WTC11 (cell line): ENCODE data around the gene TUBGCP2.
A peak's percentile ranks its signal among the peaks of the same experiment; 100 is the strongest.

Source experiments
- CBFB ChIP-seq: sonication (generic); formaldehyde crosslinking; IDR thresholded peaks from 2 replicates; pipeline ENCODE4 v1.8.1; 2022; ENCODE audit warnings: mild to moderate bottlenecking, low read depth, missing genetic modification reagents
- CREB1 ChIP-seq: sonication (generic); formaldehyde crosslinking; IDR thresholded peaks from 2 replicates; pipeline ENCODE4 v1.8.0; 2023; ENCODE audit warnings: mild to moderate bottlenecking, missing genetic modification reagents
- ERG ChIP-seq: fragments of 250-450 bp; sonication (Bioruptor Pico); IDR thresholded peaks from 2 replicates; pipeline ENCODE4 v1.8.0; 2021; ENCODE audit warnings: mild to moderate bottlenecking
- FOXK1 ChIP-seq: sonication (generic); formaldehyde crosslinking; IDR thresholded peaks from 2 replicates; pipeline ENCODE4 v1.8.0; 2022; ENCODE audit warnings: mild to moderate bottlenecking, moderate library complexity, missing genetic modification reagents
- IRF1 ChIP-seq: sonication (generic); formaldehyde crosslinking; IDR thresholded peaks from 2 replicates; pipeline ENCODE4 v1.8.0; 2023; ENCODE audit warnings: missing genetic modification reagents
- JUN ChIP-seq: sonication (generic); formaldehyde crosslinking; IDR thresholded peaks from 2 replicates; pipeline ENCODE4 v1.8.0; 2023; ENCODE audit warnings: mild to moderate bottlenecking, missing genetic modification reagents
- MXD4 ChIP-seq: fragments of 250-450 bp; sonication (Bioruptor Pico); IDR thresholded peaks from 2 replicates; pipeline ENCODE4 v1.8.0; 2021; ENCODE audit warnings: mild to moderate bottlenecking, moderate library complexity, borderline replicate concordance
- PRDM15 ChIP-seq: sonication (generic); formaldehyde crosslinking; IDR thresholded peaks from 2 replicates; pipeline ENCODE4 v1.8.0; 2022; ENCODE audit warnings: missing genetic modification reagents
- ZNF121 ChIP-seq: sonication (generic); formaldehyde crosslinking; IDR thresholded peaks from 2 replicates; pipeline ENCODE4 v1.8.0; 2023; ENCODE audit warnings: missing genetic modification reagents
- ZNF232 ChIP-seq: sonication (generic); formaldehyde crosslinking; IDR thresholded peaks from 2 replicates; pipeline ENCODE4 v1.8.0; 2022; ENCODE audit warnings: mild to moderate bottlenecking, missing genetic modification reagents
- ZNF317 ChIP-seq: sonication (generic); formaldehyde crosslinking; IDR thresholded peaks from 2 replicates; pipeline ENCODE4 v1.8.1; 2023; ENCODE audit warnings: low read depth, mild to moderate bottlenecking, moderate library complexity, missing genetic modification reagents, borderline replicate concordance
- TF ChIP-seq, protein P1 (sequence below): sonication (generic); formaldehyde crosslinking; IDR thresholded peaks from 2 replicates; pipeline ENCODE4 v1.8.1; 2023; ENCODE audit warnings: mild to moderate bottlenecking, missing genetic modification reagents, moderate library complexity
- TF ChIP-seq, protein P2 (sequence below): fragments of 200-600 bp; IDR thresholded peaks from 2 replicates; pipeline ENCODE4 v1.8.0; 2022; ENCODE audit warnings: antibody characterized with exemption
- TF ChIP-seq, protein P3 (sequence below): sonication (generic); formaldehyde crosslinking; IDR thresholded peaks from 2 replicates; pipeline ENCODE4 v1.8.1; 2022; ENCODE audit warnings: low read depth, mild to moderate bottlenecking, moderate library complexity, missing genetic modification reagents, borderline replicate concordance

DNA sequence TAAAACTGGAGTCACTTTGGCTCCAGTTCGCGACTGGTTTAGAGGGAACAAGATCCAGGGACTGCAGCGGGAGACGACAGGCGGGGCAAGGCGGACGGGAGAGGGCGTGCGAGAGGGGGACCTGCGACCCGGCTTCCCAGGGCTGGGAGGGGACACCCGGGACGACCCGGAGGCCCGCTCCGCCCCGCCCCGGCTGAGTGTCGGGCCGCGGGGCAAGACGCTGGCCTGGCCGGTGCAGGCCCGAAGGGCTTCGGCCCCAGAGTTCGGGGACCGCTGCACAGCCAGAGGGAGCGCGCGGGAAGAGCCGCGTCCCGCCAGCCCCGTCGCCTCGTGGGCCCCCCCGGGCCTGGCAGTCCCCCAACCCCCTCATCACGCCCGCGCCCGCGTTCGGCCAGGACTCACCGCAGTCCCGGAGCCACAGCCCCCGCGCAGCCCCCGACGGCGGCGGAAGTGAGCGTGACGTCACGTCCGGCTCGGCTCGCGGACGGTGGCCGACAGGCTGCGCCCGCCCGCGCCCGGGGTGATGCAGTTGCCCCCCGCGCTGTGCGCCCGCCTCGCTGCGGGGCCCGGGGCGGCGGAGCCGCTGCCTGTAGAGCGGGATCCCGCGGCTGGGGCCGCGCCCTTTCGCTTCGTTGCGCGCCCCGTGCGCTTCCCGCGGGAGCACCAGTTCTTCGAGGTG lies at the start of gene TUBGCP2, which contains the start of gene ZNF511:
- TF ChIP-seq JUN = no peak; the same call in 1 of the 2 replicates
- TF ChIP-seq, protein P1, sequence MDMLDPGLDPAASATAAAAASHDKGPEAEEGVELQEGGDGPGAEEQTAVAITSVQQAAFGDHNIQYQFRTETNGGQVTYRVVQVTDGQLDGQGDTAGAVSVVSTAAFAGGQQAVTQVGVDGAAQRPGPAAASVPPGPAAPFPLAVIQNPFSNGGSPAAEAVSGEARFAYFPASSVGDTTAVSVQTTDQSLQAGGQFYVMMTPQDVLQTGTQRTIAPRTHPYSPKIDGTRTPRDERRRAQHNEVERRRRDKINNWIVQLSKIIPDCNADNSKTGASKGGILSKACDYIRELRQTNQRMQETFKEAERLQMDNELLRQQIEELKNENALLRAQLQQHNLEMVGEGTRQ = no peak
- TF ChIP-seq ERG (CRISPR knock-in tag) = no peak
- no peak for TF ChIP-seq PRDM15 (CRISPR knock-in tag)
- TF ChIP-seq, protein P2, sequence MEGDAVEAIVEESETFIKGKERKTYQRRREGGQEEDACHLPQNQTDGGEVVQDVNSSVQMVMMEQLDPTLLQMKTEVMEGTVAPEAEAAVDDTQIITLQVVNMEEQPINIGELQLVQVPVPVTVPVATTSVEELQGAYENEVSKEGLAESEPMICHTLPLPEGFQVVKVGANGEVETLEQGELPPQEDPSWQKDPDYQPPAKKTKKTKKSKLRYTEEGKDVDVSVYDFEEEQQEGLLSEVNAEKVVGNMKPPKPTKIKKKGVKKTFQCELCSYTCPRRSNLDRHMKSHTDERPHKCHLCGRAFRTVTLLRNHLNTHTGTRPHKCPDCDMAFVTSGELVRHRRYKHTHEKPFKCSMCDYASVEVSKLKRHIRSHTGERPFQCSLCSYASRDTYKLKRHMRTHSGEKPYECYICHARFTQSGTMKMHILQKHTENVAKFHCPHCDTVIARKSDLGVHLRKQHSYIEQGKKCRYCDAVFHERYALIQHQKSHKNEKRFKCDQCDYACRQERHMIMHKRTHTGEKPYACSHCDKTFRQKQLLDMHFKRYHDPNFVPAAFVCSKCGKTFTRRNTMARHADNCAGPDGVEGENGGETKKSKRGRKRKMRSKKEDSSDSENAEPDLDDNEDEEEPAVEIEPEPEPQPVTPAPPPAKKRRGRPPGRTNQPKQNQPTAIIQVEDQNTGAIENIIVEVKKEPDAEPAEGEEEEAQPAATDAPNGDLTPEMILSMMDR = no peak
- no peak for TF ChIP-seq ZNF121
- TF ChIP-seq, protein P3, sequence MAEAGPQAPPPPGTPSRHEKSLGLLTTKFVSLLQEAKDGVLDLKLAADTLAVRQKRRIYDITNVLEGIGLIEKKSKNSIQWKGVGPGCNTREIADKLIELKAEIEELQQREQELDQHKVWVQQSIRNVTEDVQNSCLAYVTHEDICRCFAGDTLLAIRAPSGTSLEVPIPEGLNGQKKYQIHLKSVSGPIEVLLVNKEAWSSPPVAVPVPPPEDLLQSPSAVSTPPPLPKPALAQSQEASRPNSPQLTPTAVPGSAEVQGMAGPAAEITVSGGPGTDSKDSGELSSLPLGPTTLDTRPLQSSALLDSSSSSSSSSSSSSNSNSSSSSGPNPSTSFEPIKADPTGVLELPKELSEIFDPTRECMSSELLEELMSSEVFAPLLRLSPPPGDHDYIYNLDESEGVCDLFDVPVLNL (CRISPR knock-in tag) = peak; percentile 45; the same call in 1 of the 2 replicates
- no peak for TF ChIP-seq MXD4 (CRISPR knock-in tag)
- TF ChIP-seq CREB1 (CRISPR knock-in tag) = no peak
- no peak for TF ChIP-seq CBFB (CRISPR knock-in tag)
- peak; percentile 82 for TF ChIP-seq FOXK1 (CRISPR knock-in tag)
- 0 out of 2 replicates have a peak, but pooled peaks have one; percentile 42 for TF ChIP-seq IRF1 (CRISPR knock-in tag)
- no peak for TF ChIP-seq ZNF232 (CRISPR knock-in tag)
- no peak for TF ChIP-seq ZNF317 (CRISPR knock-in tag)
